HFFc6 (cell line): ENCODE measurements around the gene TTC36. TPM values are rescaled to one million over a fixed set of nuclear protein-coding genes. Genes with fewer than 3 reads are reported as not detected.

Experiments used
- DNase-seq: peaks from one replicate; pipeline ENCODE4 v3.0.0-alpha.2; 2018
- H3K27ac Mint-ChIP-seq: 2 replicates; pipeline ENCODE4 v1.8.0; 2020; ENCODE audit warnings: mild to moderate bottlenecking, mixed read lengths
- H3K27me3 Mint-ChIP-seq: 2 replicates; pipeline ENCODE4 v1.8.0; 2021; ENCODE audit warnings: mild to moderate bottlenecking, moderate library complexity, mixed read lengths; ENCODE audit not compliant: insufficient read depth
- H3K36me3 Mint-ChIP-seq: 2 replicates; pipeline ENCODE4 v1.8.0; 2021; ENCODE audit warnings: low read depth, mixed read lengths
- H3K4me1 Mint-ChIP-seq: 2 replicates; pipeline ENCODE4 v1.8.0; 2020; ENCODE audit warnings: low read depth, mixed read lengths
- H3K4me3 Mint-ChIP-seq: 2 replicates; pipeline ENCODE4 v1.8.0; 2020; ENCODE audit warnings: mild to moderate bottlenecking, moderate library complexity, mixed read lengths
- H3K9me3 Mint-ChIP-seq: 2 replicates; pipeline ENCODE4 v1.8.0; 2020; ENCODE audit warnings: mild to moderate bottlenecking, mixed read lengths
- total RNA-seq, 6 experiments: library from RNA; stranded (reverse); fragmentation: NEBNext Ultra II Directional; extraction: Animal tissue kit (Norgen Biotek cat#: 25700); gene quantifications; 2 replicates in 1 of 6; 3 replicates in 5 of 6; pipeline ENCODE4 v1.2.3, GENCODE V29; 2021
- TF ChIP-seq, protein P1 (sequence below): fragments of 200-600 bp; sonication (generic); IDR thresholded peaks from 2 replicates; pipeline ENCODE4 v1.5.0; 2021; ENCODE audit warnings: antibody characterized with exemption, mild to moderate bottlenecking

The TTC36 gene
- total RNA-seq, 6 experiments from 2014 or later = 0.25 to 0.88 (median 0.52) TPM; not detected in 1

DNA sequence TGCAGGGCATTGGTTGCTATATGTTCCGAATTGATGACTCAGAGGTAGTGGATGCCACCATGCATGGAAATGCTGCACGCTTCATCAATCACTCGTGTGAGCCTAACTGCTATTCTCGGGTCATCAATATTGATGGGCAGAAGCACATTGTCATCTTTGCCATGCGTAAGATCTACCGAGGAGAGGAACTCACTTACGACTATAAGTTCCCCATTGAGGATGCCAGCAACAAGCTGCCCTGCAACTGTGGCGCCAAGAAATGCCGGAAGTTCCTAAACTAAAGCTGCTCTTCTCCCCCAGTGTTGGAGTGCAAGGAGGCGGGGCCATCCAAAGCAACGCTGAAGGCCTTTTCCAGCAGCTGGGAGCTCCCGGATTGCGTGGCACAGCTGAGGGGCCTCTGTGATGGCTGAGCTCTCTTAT, 5.4 kb upstream of the TTC36 start:
- TF ChIP-seq, protein P1, sequence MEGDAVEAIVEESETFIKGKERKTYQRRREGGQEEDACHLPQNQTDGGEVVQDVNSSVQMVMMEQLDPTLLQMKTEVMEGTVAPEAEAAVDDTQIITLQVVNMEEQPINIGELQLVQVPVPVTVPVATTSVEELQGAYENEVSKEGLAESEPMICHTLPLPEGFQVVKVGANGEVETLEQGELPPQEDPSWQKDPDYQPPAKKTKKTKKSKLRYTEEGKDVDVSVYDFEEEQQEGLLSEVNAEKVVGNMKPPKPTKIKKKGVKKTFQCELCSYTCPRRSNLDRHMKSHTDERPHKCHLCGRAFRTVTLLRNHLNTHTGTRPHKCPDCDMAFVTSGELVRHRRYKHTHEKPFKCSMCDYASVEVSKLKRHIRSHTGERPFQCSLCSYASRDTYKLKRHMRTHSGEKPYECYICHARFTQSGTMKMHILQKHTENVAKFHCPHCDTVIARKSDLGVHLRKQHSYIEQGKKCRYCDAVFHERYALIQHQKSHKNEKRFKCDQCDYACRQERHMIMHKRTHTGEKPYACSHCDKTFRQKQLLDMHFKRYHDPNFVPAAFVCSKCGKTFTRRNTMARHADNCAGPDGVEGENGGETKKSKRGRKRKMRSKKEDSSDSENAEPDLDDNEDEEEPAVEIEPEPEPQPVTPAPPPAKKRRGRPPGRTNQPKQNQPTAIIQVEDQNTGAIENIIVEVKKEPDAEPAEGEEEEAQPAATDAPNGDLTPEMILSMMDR = no peak
- peaks cover 24% of the 10 kb centered on the region for H3K36me3 Mint-ChIP-seq
- no peaks in the 10 kb centered on the region for H3K4me1 Mint-ChIP-seq
- H3K9me3 Mint-ChIP-seq = no peaks in the 10 kb centered on the region
- H3K27me3 Mint-ChIP-seq = peaks cover 2% of the 10 kb centered on the region; the same call in 1 of the 2 replicates
- DNase-seq = no peak
- H3K27ac Mint-ChIP-seq = no peak overlapping the region
- H3K4me3 Mint-ChIP-seq = no peak overlapping the region

DNA sequence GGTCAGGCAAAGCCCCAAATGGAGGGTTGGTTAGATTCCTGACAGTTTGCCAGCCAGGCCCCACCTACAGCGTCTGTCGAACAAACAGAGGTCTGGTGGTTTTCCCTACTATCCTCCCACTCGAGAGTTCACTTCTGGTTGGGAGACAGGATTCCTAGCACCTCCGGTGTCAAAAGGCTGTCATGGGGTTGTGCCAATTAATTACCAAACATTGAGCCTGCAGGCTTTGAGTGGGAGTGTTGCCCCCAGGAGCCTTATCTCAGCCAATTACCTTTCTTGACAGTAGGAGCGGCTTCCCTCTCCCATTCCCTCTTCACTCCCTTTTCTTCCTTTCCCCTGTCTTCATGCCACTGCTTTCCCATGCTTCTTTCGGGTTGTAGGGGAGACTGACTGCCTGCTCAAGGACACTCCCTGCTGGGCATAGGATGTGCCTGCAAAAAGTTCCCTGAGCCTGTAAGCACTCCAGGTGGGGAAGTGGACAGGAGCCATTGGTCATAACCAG, 4.7 kb upstream of the TTC36 start:
- H3K36me3 Mint-ChIP-seq = peaks cover 29% of the 10 kb centered on the region
- H3K27me3 Mint-ChIP-seq = peaks cover 2% of the 10 kb centered on the region; the same call in 1 of the 2 replicates
- no peaks in the 10 kb centered on the region for H3K4me1 Mint-ChIP-seq
- no peak overlapping the region for H3K27ac Mint-ChIP-seq
- peak; percentile 26 for DNase-seq
- no peaks in the 10 kb centered on the region for H3K9me3 Mint-ChIP-seq
- H3K4me3 Mint-ChIP-seq = no peak overlapping the region
- TF ChIP-seq, protein P1 = peak; percentile 43; the same call in 1 of the 2 replicates

DNA sequence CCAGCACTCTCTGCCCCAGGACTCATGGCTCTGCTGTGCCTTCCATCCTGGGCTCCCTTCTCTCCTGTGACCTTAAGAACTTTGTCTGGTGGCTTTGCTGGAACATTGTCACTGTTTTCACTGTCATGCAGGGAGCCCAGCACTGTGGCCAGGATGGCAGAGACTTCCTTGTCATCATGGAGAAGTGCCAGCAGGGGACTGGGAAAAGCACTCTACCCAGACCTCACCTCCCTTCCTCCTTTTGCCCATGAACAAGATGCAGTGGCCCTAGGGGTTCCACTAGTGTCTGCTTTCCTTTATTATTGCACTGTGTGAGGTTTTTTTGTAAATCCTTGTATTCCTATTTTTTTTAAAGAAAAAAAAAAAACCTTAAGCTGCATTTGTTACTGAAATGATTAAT, 2.9 kb upstream of the TTC36 start:
- no peak overlapping the region for H3K4me3 Mint-ChIP-seq
- H3K27me3 Mint-ChIP-seq = peaks cover 8% of the 10 kb centered on the region
- no peak for DNase-seq
- TF ChIP-seq, protein P1 = no peak
- H3K36me3 Mint-ChIP-seq = peaks cover 31% of the 10 kb centered on the region
- H3K27ac Mint-ChIP-seq = no peak overlapping the region
- H3K9me3 Mint-ChIP-seq = no peaks in the 10 kb centered on the region
- H3K4me1 Mint-ChIP-seq = peaks cover 4% of the 10 kb centered on the region

DNA sequence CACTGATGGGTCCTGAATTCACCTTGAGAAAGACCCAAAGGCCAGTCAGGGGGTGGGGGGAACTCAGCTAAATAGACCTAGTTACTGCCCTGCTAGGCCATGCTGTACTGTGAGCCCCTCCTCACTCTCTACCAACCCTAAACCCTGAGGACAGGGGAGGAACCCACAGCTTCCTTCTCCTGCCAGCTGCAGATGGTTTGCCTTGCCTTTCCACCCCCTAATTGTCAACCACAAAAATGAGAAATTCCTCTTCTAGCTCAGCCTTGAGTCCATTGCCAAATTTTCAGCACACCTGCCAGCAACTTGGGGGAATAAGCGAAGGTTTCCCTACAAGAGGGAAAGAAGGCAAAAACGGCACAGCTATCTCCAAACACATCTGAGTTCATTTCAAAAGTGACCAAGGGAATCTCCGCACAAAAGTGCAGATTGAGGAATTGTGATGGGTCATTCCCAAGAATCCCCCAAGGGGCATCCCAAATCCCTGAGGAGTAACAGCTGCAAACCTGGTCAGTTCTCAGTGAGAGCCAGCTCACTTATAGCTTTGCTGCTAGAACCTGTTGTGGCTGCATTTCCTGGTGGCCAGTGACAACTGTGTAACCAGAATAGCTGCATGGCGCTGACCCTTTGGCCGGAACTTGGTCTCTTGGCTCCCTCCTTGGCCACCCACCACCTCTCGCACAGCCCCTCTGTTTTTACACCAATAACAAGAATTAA, 2.4 kb upstream of the TTC36 start:
- peaks cover 10% of the 10 kb centered on the region for H3K4me1 Mint-ChIP-seq
- peaks cover 26% of the 10 kb centered on the region for H3K36me3 Mint-ChIP-seq
- DNase-seq = no peak
- no peak overlapping the region for H3K27ac Mint-ChIP-seq
- no peaks in the 10 kb centered on the region for H3K9me3 Mint-ChIP-seq
- TF ChIP-seq, protein P1 = no peak
- no peak overlapping the region for H3K4me3 Mint-ChIP-seq
- H3K27me3 Mint-ChIP-seq = peaks cover 8% of the 10 kb centered on the region

DNA sequence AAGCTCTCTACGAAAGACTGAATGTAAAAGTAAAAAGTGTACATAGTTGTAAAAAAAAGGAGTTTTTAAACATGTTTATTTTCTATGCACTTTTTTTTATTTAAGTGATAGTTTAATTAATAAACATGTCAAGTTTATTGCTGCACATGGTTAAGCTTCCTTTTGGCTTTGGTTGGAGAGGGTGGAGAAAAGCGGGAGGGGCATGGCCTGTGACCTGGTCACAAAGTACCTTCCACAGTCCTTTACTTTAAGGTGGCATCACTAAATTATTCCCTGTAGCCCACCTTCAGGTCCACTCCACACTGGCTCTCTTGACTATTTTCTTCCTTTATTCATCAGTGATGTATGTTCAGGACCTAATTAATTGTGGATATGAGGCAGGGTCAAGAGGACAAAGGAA, 586 bp upstream of the TTC36 start:
- H3K36me3 Mint-ChIP-seq = peaks cover 10% of the 10 kb centered on the region; the same call in 1 of the 2 replicates
- TF ChIP-seq, protein P1 = no peak
- H3K27ac Mint-ChIP-seq = no peak overlapping the region
- H3K27me3 Mint-ChIP-seq = peaks cover 8% of the 10 kb centered on the region
- peaks cover 19% of the 10 kb centered on the region for H3K4me1 Mint-ChIP-seq
- no peak overlapping the region for H3K4me3 Mint-ChIP-seq
- no peak for DNase-seq
- H3K9me3 Mint-ChIP-seq = no peaks in the 10 kb centered on the region
